Stimulated activated CD8-positive, alpha-beta memory T cell treated with anti-CD3 and anti-CD28 coated beads, Interleukin-4, amount 100 ng/mL, for 1 hour (primary cell): ENCODE results near the gene SLC30A10.
"Not testable (repeated sequence)": the region's sequence is repeated elsewhere in the genome, so short reads cannot be mapped to it uniquely, and the experiment has no call there.

ENCODE experiments used
- DNase-seq, 2 donors: peaks; one replicate each; pipeline ENCODE4 v3.0.0-alpha.2; 2020; ENCODE audit warnings: low read depth in 2 of 2, low spot score in 1 of 2

SLC30A10 gene

GRCh38 chr1:219927956-219928790 is at the start of gene SLC30A10:
Gene SLC30A10 (minus strand): TSS chr1:219928557. CDS start chr1:219928440, 117 bp downstream.
- DNase-seq = no peak

- DNase-seq = no peak
Measured at GRCh38 chr1:219973213-219973612, 44.9 kb upstream of the SLC30A10 start.

GRCh38 chr1:219967361-219967760 is 39.0 kb upstream of the SLC30A10 start:
- DNase-seq = no peak

GRCh38 chr1:219966071-219966349 is 37.7 kb upstream of the SLC30A10 start:
- no peak for DNase-seq

- no peak for DNase-seq
Measured at GRCh38 chr1:219965285-219966070, 37.1 kb upstream of the SLC30A10 start.

GRCh38 chr1:219963432-219963831 is 35.1 kb upstream of the SLC30A10 start:
- no peak for DNase-seq

- no peak for DNase-seq
Measured at GRCh38 chr1:219961684-219962083, 33.3 kb upstream of the SLC30A10 start.

- DNase-seq = no peak
Measured at GRCh38 chr1:219959540-219960203, 31.3 kb upstream of the SLC30A10 start.

GRCh38 chr1:219958875-219959417 is 30.6 kb upstream of the SLC30A10 start:
- DNase-seq = no peak

- DNase-seq = no peak
Measured at GRCh38 chr1:219954736-219955421, 26.5 kb upstream of the SLC30A10 start.

- DNase-seq = no peak
Measured at GRCh38 chr1:219954052-219954451, 25.7 kb upstream of the SLC30A10 start.

- DNase-seq = no peak
Measured at GRCh38 chr1:219952361-219952760, 24.0 kb upstream of the SLC30A10 start.

- not testable (repeated sequence) for DNase-seq
Measured at GRCh38 chr1:219949227-219949626, 20.9 kb upstream of the SLC30A10 start.

GRCh38 chr1:219948766-219949165 is 20.4 kb upstream of the SLC30A10 start:
- DNase-seq = not testable (repeated sequence)

GRCh38 chr1:219945795-219946194 is 17.4 kb upstream of the SLC30A10 start:
- no peak for DNase-seq

GRCh38 chr1:219941179-219942118 is 13.1 kb upstream of the SLC30A10 start:
- no peak for DNase-seq

GRCh38 chr1:219940707-219941106 is 12.3 kb upstream of the SLC30A10 start:
- DNase-seq = no peak

GRCh38 chr1:219938706-219939105 is 10.3 kb upstream of the SLC30A10 start:
- no peak for DNase-seq

GRCh38 chr1:219933763-219934162 is 5.4 kb upstream of the SLC30A10 start:
- DNase-seq = not testable (repeated sequence)

GRCh38 chr1:219931033-219931432 is 2.7 kb upstream of the SLC30A10 start:
- DNase-seq = no peak
